Right atrium auricular region (tissue), 2 donors: Measurements from ENCODE around the gene KCNMA1. TPM values are rescaled to one million over a fixed set of nuclear protein-coding genes. Genes with fewer than 3 reads are reported as not detected.

Experiments used
- DNase-seq: peaks from one replicate; pipeline ENCODE4 v3.0.0-alpha.2; 2019; ENCODE audit warnings: low spot score
- H3K27ac ChIP-seq, 2 donors: fragments of 200-600 bp; sonication (generic); 1 replicate in 1 of 2; 2 replicates in 1 of 2; pipeline ENCODE4 v1.5.1; 2016 to 2019
- H3K27me3 ChIP-seq, 2 donors: fragments of 200-600 bp; sonication (generic); one replicate each; pipeline versions ENCODE4 v1.5.1 to v1.6.0; 2017 to 2019
- H3K36me3 ChIP-seq: fragments of 200-600 bp; sonication (generic); one replicate; pipeline ENCODE4 v1.5.1; 2016
- H3K4me1 ChIP-seq, 2 donors: fragments of 200-600 bp; sonication (generic); one replicate each; pipeline versions ENCODE4 v1.5.1 to v1.6.0; 2017 to 2019
- H3K4me3 ChIP-seq, 2 donors: fragments of 200-600 bp; sonication (generic); 1 replicate in 1 of 2; 2 replicates in 1 of 2; pipeline ENCODE4 v1.5.1; 2017 to 2019; ENCODE audit warnings: mild to moderate bottlenecking in 1 of 2, moderate library complexity in 1 of 2
- H3K9me3 ChIP-seq, 2 donors: fragments of 200-600 bp; sonication (generic); one replicate each; pipeline ENCODE4 v1.5.1; 2019
- CTCF ChIP-seq, 2 donors: fragments of 200-600 bp; sonication (generic); IDR thresholded peaks; one replicate each; pipeline ENCODE4 v1.5.1; 2019; ENCODE audit warnings: antibody characterized with exemption in 2 of 2
- total RNA-seq, 2 donors: library from RNA; depleted of rRNA; stranded (reverse); fragments of >200 nt; gene quantifications; one replicate each; pipeline ENCODE4 v1.1.0, GENCODE V29; 2016

Gene KCNMA1
- total RNA-seq, 2 donors from 2014 or later, result 2.3 to 3.5 TPM

- Histone ChIP-seq H3K36me3 (no peaks in the 10 kb centered on the region), H3K4me3 (no peak overlapping the region), H3K9me3 (no peaks in the 10 kb centered on the region), H3K27me3 (no peaks in the 10 kb centered on the region), H3K27ac (no peak overlapping the region), H3K4me1 (peaks cover 0 to 8% of the 10 kb centered on the region in 2 donors)
- TF ChIP-seq CTCF (IDR thresholded peaks at IDR 0.05), result no peak
- no peak for DNase-seq
Measured at GRCh38 chr10:77420947-77421523, 216.6 kb downstream of the KCNMA1 start.

GRCh38 chr10:77419979-77420378 lies 217.6 kb downstream of the KCNMA1 start:
- H3K9me3 ChIP-seq, result no peaks in the 10 kb centered on the region
- no peaks in the 10 kb centered on the region for H3K27me3 ChIP-seq
- H3K36me3 ChIP-seq, result no peaks in the 10 kb centered on the region
- H3K4me1 ChIP-seq, result peaks cover 0 to 8% of the 10 kb centered on the region in 2 donors
- DNase-seq, result no peak
- H3K4me3 ChIP-seq, result no peak overlapping the region
- TF ChIP-seq CTCF (IDR thresholded peaks at IDR 0.05), result no peak
- H3K27ac ChIP-seq, result peak overlapping the region in 1 of 2 donors; percentile 46

GRCh38 chr10:77419056-77419455 lies 218.6 kb downstream of the KCNMA1 start:
- no peak for DNase-seq
- Histone ChIP-seq H3K4me3 (no peak overlapping the region), H3K27me3 (no peaks in the 10 kb centered on the region), H3K27ac (peak overlapping the region in 1 of 2 donors; percentile 46), H3K4me1 (peaks cover 0 to 8% of the 10 kb centered on the region in 2 donors), H3K9me3 (no peaks in the 10 kb centered on the region), H3K36me3 (no peaks in the 10 kb centered on the region)
- no peak for TF ChIP-seq CTCF (IDR thresholded peaks at IDR 0.05)

GRCh38 chr10:77417806-77418640 lies 219.6 kb downstream of the KCNMA1 start:
- Histone ChIP-seq H3K27ac (peak overlapping the region; percentile 32 to 46), H3K4me3 (no peak overlapping the region), H3K36me3 (no peaks in the 10 kb centered on the region), H3K27me3 (no peaks in the 10 kb centered on the region), H3K9me3 (no peaks in the 10 kb centered on the region), H3K4me1 (peaks cover 0 to 2% of the 10 kb centered on the region in 2 donors)
- no peak for DNase-seq
- TF ChIP-seq CTCF (IDR thresholded peaks at IDR 0.05), result no peak

GRCh38 chr10:77417359-77417758 lies 220.2 kb downstream of the KCNMA1 start:
- no peak for DNase-seq
- TF ChIP-seq CTCF (IDR thresholded peaks at IDR 0.05), result no peak
- H3K9me3 ChIP-seq, result no peaks in the 10 kb centered on the region
- H3K36me3 ChIP-seq, result no peaks in the 10 kb centered on the region
- H3K4me3 ChIP-seq, result no peak overlapping the region
- no peaks in the 10 kb centered on the region for H3K27me3 ChIP-seq
- no peaks in the 10 kb centered on the region for H3K4me1 ChIP-seq
- peak overlapping the region; percentile 32 to 46 for H3K27ac ChIP-seq
